Cardiac fibroblast (primary cell): ENCODE results near the gene MXD4.

Experiments used
- DNase-seq, 2 donors: peaks; one replicate each; pipeline versions ENCODE4 v3.0.0 to v3.0.0-alpha.2; 2010; ENCODE audit warnings: low read depth in 2 of 2
- H3K4me3 ChIP-seq, 2 donors: replicated peaks in 1 of 2; 1 replicate in 1 of 2; 2 replicates in 1 of 2; pipeline ENCODE4 v1.5.1; 2011; ENCODE audit warnings: low read depth in 2 of 2, low read length in 2 of 2, mild to moderate bottlenecking in 2 of 2, moderate library complexity in 1 of 2
- TF ChIP-seq, protein P1 (sequence below): IDR thresholded peaks from one replicate; pipeline ENCODE4 v1.5.1; 2011; ENCODE audit warnings: low read depth, mild to moderate bottlenecking, low read length, inconsistent platforms

Gene MXD4

DNA sequence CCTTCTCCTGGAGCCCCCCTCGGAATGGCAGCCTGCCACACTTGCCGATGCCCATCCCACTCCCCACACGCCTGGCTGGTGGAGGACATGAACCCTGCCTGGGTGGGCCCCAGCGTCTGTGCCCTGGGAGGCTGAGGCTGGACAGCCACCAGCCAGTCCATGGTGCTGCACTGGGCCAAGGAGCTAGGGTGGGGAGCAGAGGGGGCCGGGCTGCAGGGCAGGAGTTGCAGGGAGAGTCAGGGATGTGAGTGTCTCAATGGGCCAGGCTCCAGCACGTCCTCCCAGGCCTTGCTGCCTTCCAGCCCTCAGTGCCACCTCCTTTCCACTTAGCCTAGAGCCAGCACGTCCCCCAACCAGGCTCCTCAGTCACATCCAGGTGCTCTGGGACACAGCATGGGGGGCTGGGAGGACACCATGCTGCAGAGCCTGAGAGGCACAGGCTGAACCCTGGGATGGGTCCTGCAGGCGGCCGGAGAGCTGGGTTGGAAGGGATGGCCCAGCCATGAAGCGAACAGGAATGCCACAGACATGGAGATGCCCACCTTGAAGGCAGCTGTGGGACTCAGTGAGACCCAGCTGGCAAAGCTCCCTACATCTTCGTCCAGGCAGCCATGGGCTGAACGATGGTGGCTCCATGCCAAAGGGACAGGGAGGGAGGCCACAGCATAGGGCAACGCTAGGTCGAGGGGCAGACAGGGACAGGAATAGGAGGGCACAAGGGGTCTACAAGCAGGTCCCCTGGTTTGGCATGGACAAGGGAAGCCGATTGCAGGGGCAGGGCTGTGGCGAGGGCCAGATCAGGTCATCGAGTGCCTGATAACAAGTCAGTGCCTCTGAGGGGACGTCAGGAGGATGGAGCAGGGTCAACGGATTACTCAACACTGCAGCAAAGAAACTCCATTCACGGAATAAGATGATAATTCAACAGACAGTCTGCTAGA, 30.1 kb upstream of the MXD4 start:
- TF ChIP-seq, protein P1, sequence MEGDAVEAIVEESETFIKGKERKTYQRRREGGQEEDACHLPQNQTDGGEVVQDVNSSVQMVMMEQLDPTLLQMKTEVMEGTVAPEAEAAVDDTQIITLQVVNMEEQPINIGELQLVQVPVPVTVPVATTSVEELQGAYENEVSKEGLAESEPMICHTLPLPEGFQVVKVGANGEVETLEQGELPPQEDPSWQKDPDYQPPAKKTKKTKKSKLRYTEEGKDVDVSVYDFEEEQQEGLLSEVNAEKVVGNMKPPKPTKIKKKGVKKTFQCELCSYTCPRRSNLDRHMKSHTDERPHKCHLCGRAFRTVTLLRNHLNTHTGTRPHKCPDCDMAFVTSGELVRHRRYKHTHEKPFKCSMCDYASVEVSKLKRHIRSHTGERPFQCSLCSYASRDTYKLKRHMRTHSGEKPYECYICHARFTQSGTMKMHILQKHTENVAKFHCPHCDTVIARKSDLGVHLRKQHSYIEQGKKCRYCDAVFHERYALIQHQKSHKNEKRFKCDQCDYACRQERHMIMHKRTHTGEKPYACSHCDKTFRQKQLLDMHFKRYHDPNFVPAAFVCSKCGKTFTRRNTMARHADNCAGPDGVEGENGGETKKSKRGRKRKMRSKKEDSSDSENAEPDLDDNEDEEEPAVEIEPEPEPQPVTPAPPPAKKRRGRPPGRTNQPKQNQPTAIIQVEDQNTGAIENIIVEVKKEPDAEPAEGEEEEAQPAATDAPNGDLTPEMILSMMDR, result no peak
- H3K4me3 ChIP-seq, result no peak overlapping the region

DNA sequence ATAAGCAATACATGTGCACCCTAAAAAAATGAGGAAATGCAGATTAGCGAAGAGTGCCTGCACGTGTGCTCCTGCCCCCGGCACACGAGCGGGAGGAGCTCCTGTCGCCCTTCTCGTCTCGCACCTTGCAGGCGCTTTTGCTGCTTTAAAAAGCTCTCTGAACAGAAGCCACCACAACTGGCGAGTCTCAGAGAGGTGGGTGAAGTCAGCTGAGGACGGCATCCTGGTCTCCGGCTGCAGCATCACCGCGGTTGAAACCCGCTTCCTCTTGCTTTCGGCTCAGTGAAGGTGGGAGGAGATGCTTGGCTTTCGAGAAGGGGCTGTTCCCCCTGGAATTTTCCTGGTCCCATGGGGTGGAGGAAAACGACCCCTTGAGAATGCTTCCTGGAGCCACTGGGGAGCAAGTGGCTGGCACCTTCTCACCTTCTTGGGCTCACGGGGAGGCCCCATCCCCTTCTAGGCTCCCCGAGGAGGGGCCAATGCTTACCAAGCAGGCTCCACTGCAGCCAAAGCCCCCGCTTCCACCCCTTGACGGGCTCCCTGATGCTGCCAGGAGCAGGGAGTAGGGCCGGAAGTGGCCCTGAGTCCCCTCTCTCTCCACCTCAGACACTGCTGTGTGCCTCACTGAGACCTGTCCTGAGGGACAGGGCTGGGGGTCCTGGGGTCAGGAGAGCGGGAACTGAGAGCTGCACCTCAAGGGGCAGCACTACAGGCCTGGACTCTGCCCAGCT, 29.2 kb upstream of the MXD4 start:
- DNase-seq, result no peak
- TF ChIP-seq, protein P1, result no peak
- H3K4me3 ChIP-seq, result no peak overlapping the region

More for the DNA sequence above, 30.1 kb upstream of the MXD4 start:
- DNase-seq, result no peak

DNA sequence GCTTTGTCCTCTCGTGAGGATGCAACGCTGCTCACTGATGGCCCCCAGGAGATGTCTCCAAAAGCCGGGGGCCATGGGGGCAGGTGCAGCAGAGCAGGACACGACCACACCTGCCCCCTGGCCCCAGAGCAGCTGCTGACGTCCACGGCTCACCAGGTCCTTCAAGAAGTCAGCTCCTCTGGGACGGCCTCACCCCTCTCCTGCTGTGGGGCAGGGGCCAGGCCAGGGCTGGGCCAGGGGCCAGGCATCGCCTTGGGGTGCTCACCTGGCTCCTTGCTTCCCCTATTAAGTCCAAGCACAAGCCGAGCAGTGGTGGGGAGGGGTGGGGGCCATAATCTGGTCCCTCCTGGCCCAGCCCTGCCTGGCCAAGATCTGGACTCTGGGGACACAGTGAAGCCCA, 28.6 kb upstream of the MXD4 start:
- H3K4me3 ChIP-seq, result no peak overlapping the region
- no peak for DNase-seq
- TF ChIP-seq, protein P1, result no peak

DNA sequence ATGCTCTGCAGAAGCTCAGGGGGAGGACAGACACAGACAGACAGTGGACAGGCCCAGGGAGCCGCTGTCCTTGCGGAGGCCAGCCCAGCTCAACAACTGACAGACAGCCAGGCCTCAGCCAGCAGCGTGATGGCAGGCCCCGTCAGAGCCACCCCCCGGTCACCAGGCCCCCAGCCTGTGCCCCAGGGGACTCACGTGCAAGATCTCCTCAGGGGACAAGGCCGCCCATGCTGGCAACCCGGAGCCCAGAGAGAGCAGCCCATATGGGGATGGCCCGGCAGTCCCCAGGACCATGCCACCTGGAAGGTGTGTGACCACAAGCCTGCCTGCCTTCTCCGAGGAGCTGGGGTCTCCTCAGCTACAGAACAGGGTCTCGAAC, 28.0 kb upstream of the MXD4 start:
- DNase-seq, result no peak
- TF ChIP-seq, protein P1, result no peak
- no peak overlapping the region for H3K4me3 ChIP-seq

DNA sequence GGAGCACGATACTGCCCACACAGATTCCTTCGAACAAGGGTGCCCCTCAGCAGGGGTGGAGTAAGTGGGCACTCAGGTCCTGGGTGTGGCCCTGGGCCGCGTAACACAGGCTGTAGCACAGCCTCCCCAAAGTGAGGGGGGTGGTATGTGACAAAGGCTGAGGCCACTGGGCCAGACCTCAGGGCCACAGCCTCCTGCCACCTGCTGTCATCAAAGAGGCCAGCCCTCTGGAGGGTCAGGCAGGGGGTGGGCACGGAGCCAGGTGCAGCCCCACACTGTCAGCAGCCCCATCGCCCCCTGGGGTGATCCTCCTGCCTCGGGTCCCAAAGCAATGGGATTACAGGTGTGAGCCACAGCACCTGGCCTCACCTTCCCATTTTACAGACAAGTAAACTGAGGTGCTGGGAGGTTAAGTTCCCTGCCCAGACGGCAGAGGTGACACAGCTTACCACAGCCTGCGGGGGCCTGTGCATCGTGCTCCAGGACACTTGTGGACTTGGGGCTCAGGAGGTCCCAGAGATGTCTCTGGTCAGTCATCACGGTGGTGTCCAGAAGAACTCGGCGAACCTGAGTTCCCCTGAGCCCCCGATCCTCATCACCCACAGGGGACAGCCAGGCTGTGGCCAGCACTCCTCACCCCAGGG, 27.5 kb upstream of the MXD4 start:
- no peak for DNase-seq

DNA sequence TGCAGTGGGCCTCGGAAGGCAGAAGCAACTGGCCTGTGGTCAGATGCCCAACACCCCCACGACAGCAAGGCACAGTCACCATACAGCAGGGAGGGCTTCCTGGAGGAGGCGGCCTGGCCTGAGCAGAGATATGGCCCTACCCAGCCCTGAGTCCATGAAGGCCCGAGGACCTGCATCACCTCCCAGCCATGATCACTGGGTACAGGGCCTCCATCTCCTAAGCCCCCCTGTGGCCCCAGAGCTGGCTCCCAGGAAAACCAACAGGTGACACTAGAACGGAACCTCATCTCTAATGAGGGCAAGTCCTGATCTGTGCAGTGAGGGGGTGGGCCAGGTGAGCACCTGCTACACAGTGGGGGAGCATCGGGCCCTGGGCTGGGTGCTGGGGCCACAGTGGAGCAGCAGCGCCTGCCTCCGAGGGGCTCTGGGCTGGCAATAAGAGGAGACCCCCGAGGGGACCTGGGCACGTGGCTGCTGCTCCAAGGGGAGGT, 26.2 kb upstream of the MXD4 start:
- DNase-seq, result no peak
- TF ChIP-seq, protein P1, result no peak
- no peak overlapping the region for H3K4me3 ChIP-seq

More for the DNA sequence above, 27.5 kb upstream of the MXD4 start:
- H3K4me3 ChIP-seq, result no peak overlapping the region
- TF ChIP-seq, protein P1, result no peak
